K562 (cell line): ENCODE results near the gene CRPPA. TPM values are rescaled to one million over a fixed set of nuclear protein-coding genes. Genes with fewer than 3 reads are reported as not detected.

ENCODE experiments used
- ATAC-seq: fragments of 200-7000 bp; cut with Tn5 transposase; 3 replicates; pipeline ENCODE4 v1.9.1; 2020; ENCODE audit warnings: moderate library complexity
- BruUV-seq: library from RNA; stranded (reverse); fragments of 400-500 nt; replicated peaks from 2 replicates; lab custom pipeline; 2021; lab: Mats Ljungman, UMichigan
- CTCF ChIA-PET: fragments of 300-600 bp; formaldehyde crosslinking; extraction: SDS; loops from one replicate; lab custom pipeline; 2021; ENCODE audit warnings: low intra/inter-chr PET ratio; lab: Yijun Ruan, JAX
- POLR2A ChIA-PET: fragments of 300-600, 350-650 bp; sonication (Branson Sonifier 250); formaldehyde crosslinking; extraction: SDS; loops from one replicate; lab custom pipeline; 2021; ENCODE audit warnings: antibody characterized with exemption, inconsistent platforms; lab: Yijun Ruan, JAX
- DNase-seq, 4 experiments: peaks; one replicate each; pipeline versions ENCODE4 v3.0.0 to v3.0.0-alpha.2; 2011 to 2018; ENCODE audit warnings: low spot score in 3 of 4, mixed read lengths in 3 of 4; ENCODE audit errors: extremely low read depth in 1 of 4
- FAIRE-seq: peaks from 2 replicates; lab custom pipeline; 2011; peaks lifted over from hg19 to GRCh38; lab: Jason Lieb, UNC
- H2AFZ ChIP-seq: 2 replicates; pipeline ENCODE4 v1.6.0; 2011; ENCODE audit warnings: low read depth, low read length, control low read depth, inconsistent platforms
- H3K27ac ChIP-seq: fragments of 200-600 bp; 3 replicates; pipeline ENCODE4 v1.8.0; 2011; ENCODE audit warnings: low read depth, mild to moderate bottlenecking, control low read depth, inconsistent platforms, low read length, moderate library complexity, mixed read lengths; ENCODE audit errors: extremely low read depth
- H3K27me3 ChIP-seq, 2 experiments: fragments of 300-600 bp in 1 of 2; 2 replicates in 1 of 2; 3 replicates in 1 of 2; pipeline versions ENCODE4 v1.6.0 to v1.8.0; 2011; ENCODE audit warnings: inconsistent platforms in 2 of 2, low read length in 2 of 2, mild to moderate bottlenecking in 1 of 2, mixed read lengths in 1 of 2, moderate library complexity in 1 of 2; ENCODE audit not compliant: control insufficient read depth in 2 of 2, insufficient read depth in 2 of 2
- H3K36me3 ChIP-seq: fragments of 300-600 bp; 3 replicates; pipeline ENCODE4 v1.8.0; 2011; ENCODE audit warnings: mild to moderate bottlenecking, low read length, inconsistent platforms; ENCODE audit not compliant: control insufficient read depth, insufficient read depth
- H3K4me1 ChIP-seq, 2 experiments: fragments of 200-600 bp in 1 of 2; replicated peaks in 1 of 2; 2 replicates in 1 of 2; 3 replicates in 1 of 2; pipeline versions ENCODE4 v1.5.1 to v1.8.0; 2011; ENCODE audit warnings: inconsistent platforms in 2 of 2, low read length in 2 of 2, mild to moderate bottlenecking in 1 of 2, mixed read lengths in 1 of 2, moderate library complexity in 1 of 2; ENCODE audit not compliant: control insufficient read depth in 2 of 2, insufficient read depth in 2 of 2
- H3K4me2 ChIP-seq: 2 replicates; pipeline ENCODE4 v1.6.1; 2011; ENCODE audit warnings: low read length, control low read depth, inconsistent platforms, mixed read lengths; ENCODE audit not compliant: insufficient read depth
- H3K4me3 ChIP-seq: fragments of 200-600 bp; sonication (generic), shearing (Covaris generic); 2 replicates; pipeline ENCODE4 v1.5.1; 2016; ENCODE audit warnings: control low read depth, inconsistent platforms
- H3K79me2 ChIP-seq: fragments of 200-600 bp; 3 replicates; pipeline ENCODE4 v1.8.0; 2011; ENCODE audit warnings: low read length, inconsistent platforms; ENCODE audit not compliant: control insufficient read depth, insufficient read depth
- H3K9ac ChIP-seq, 2 experiments: 2 replicates each; pipeline versions ENCODE4 v1.6.0 to v1.6.1; 2011; ENCODE audit warnings: low read depth in 2 of 2, low read length in 2 of 2, control low read depth in 1 of 2, inconsistent platforms in 1 of 2, mild to moderate bottlenecking in 1 of 2, mixed read lengths in 1 of 2; ENCODE audit not compliant: insufficient read depth in 1 of 2
- H3K9me1 ChIP-seq: one replicate; pipeline ENCODE4 v1.6.0; 2011; ENCODE audit warnings: inconsistent platforms, mild to moderate bottlenecking, low read length, moderate library complexity; ENCODE audit not compliant: control insufficient read depth, insufficient read depth
- H3K9me3 ChIP-seq: replicated peaks from 2 replicates; pipeline ENCODE4 v1.5.1; 2011; ENCODE audit warnings: low read depth, low read length, inconsistent platforms; ENCODE audit not compliant: control insufficient read depth, insufficient read depth
- H4K20me1 ChIP-seq: replicated peaks from 2 replicates; pipeline ENCODE4 v1.6.1; 2011; ENCODE audit warnings: low read length, inconsistent platforms, mixed read lengths; ENCODE audit not compliant: control insufficient read depth, insufficient read depth
- ARID2 ChIP-seq: fragments of 450-650 bp; IDR thresholded peaks from 2 replicates; pipeline ENCODE4 v1.6.1; 2017; ENCODE audit warnings: antibody characterized with exemption, mild to moderate bottlenecking
- ESRRB ChIP-seq: fragments of 250-450 bp; sonication (Bioruptor Pico); IDR thresholded peaks from 2 replicates; pipeline ENCODE4 v1.5.0; 2020; ENCODE audit warnings: mild to moderate bottlenecking, moderate library complexity, borderline replicate concordance
- MEF2D ChIP-seq: conservative IDR thresholded peaks from 2 replicates; pipeline ENCODE4 v1.6.1; 2016; ENCODE audit warnings: low read depth, missing genetic modification characterization, missing compliant biosample characterization
- RCOR1 ChIP-seq, 2 experiments: IDR thresholded peaks; 2 replicates each; pipeline ENCODE4 v1.6.1; 2012; ENCODE audit warnings: low read depth in 2 of 2, low read length in 2 of 2, borderline replicate concordance in 1 of 2, improper control_type of control experiment in 1 of 2
- SMAD4 ChIP-seq: fragments of 250-450 bp; sonication (Bioruptor Pico); conservative IDR thresholded peaks from 2 replicates; pipeline ENCODE4 v1.8.0; 2021; ENCODE audit warnings: inconsistent platforms, mild to moderate bottlenecking, moderate library complexity
- SRSF1 ChIP-seq: fragments of 200-400 bp; formaldehyde crosslinking; IDR thresholded peaks from 2 replicates; pipeline ENCODE4 v1.6.1; 2017; ENCODE audit warnings: mild to moderate bottlenecking, low read depth, low read length, moderate library complexity
- WGBS: fragments of 100-300 bp; shearing (Covaris generic); methylation state at CpG from one replicate; pipeline ENCODE4 v1.1.6; 2016; ENCODE audit warnings: low coverage, mixed read lengths; ENCODE audit not compliant: insufficient coverage; ENCODE audit errors: missing lambda C conversion rate; 5-methylcytosine and 5-hydroxymethylcytosine counted together
- in situ Hi-C: fragments of 300-500 bp; cut with MboI; formaldehyde crosslinking; loops from 4 replicates; pipeline ENCODE4 v1.15.0; 2018; ENCODE audit warnings: inconsistent platforms, mixed read lengths
- intact Hi-C: fragments of 100-400 bp; cut with micrococcal nuclease; formaldehyde crosslinking; loops from 2 replicates; pipeline ENCODE4 v1.14.2; 2022
- polyA plus RNA-seq, 8 experiments: library from polyadenylated mRNA; depleted of rRNA in 4 of 8; stranded (reverse) in 5 of 8; unstranded in 3 of 8; fragments of >200 nt; fragmentation: Nextera tagmentation in 2 of 8; fragmentation: Illumina TruSeq in 1 of 8; extraction: Ambion mirVana in 2 of 8; extraction: Trizol in 1 of 8; gene quantifications; 2 replicates each; pipeline versions ENCODE4 v1.2.1 to v1.2.3, GENCODE V29; 2011 to 2014; ENCODE audit warnings: inconsistent platforms in 1 of 8, missing spikeins in 1 of 8
- total RNA-seq, 7 experiments: library from RNA; depleted of rRNA in 6 of 7; stranded (reverse); fragments of >200 nt in 6 of 7; fragmentation: Illumina TruSeq in 2 of 7; extraction: Trizol in 2 of 7; gene quantifications; 2 replicates each; pipeline versions ENCODE4 v1.2.1 to v1.2.3, GENCODE V29; 2011 to 2021; ENCODE audit warnings: low replicate concordance in 1 of 7
- TF ChIP-seq, protein P1 (sequence below): fragments of 250-450 bp; sonication (Bioruptor Pico); IDR thresholded peaks from 2 replicates; pipeline ENCODE4 v1.4.0; 2020; ENCODE audit warnings: borderline replicate concordance
- TF ChIP-seq, protein P2 (sequence below), 2 experiments: IDR thresholded peaks in 1 of 2; conservative IDR thresholded peaks in 1 of 2; 2 replicates each; pipeline ENCODE4 v1.6.1; 2016; ENCODE audit warnings: low read depth in 2 of 2, mild to moderate bottlenecking in 1 of 2, missing compliant biosample characterization in 1 of 2, missing genetic modification characterization in 1 of 2, moderate library complexity in 1 of 2
- TF ChIP-seq, protein P3 (sequence below), 3 experiments: fragments of 200-800 bp in 1 of 3; fragments of 250-450 bp in 1 of 3; fragments of 450-650 bp in 1 of 3; sonication (Bioruptor Pico) in 1 of 3; sonication (Bioruptor generic) in 1 of 3; formaldehyde crosslinking in 1 of 3; IDR thresholded peaks; 2 replicates each; pipeline versions ENCODE4 v1.6.1 to v1.8.0; 2016 to 2022; ENCODE audit warnings: mild to moderate bottlenecking in 2 of 3, missing genetic modification characterization in 2 of 3, missing compliant biosample characterization in 1 of 3, moderate library complexity in 1 of 3

Gene CRPPA
- total and polyA plus RNA-seq, 9 of the 15 experiments (the other 6 are each of a cell fraction or from before 2014, with no cell fraction given), result 3.9 to 14.4 (median 7.8) TPM

DNA sequence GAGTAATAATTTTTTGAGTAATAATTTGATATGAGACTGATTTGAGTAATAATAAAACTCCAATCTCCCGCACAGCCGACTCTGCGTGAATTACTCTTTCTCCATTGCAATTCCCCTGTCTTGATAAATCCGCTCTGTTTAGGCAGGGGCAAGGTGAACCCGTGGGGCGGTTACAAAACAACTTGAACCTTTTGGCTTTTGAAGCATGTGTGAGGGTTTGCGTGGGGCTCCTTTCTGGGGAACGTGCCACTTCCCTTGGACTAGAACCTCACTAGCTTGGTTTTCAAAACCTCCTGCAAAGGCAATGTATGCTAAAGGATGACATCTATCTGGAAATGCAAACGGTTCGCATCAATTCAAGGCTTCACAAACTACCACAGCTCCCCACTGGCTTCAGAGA, 1.5 kb downstream of the CRPPA start (continued):
- TF ChIP-seq RCOR1 (IDR thresholded peaks at IDR 0.05; ENCODE audit: borderline replicate concordance in 1 of 2, low read depth in 2 of 2, low read length in 2 of 2) (no peak), ESRRB (no peak)
- TF ChIP-seq, all 486 proteins: peak for 6

DNA sequence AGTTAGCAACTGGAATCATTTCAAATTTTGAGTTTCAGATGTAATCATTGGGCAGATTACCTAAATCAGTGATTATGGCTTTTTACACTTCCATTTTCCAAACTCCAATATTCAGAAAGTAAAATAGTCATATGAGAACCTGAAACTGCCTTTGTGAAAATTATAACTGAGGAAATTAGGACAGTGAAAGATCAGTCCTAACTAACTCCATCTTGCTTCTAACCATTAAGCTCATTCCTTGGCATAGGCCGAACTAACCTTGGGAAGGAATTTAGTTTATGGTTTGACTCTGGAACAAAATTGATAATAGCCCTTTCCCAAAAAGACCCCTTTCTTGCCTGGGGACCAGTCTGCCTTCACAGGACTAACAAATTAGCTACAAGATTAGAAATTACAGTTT, 2.2 kb downstream of the CRPPA start:
- FAIRE-seq (no peak), DNase-seq (no peak), ATAC-seq (no peak)
- peak overlapping the region; percentile 97 for H3K27ac ChIP-seq
- no peaks in the 10 kb centered on the region for H3K9me1 ChIP-seq
- intact Hi-C loops (no loop called here), in situ Hi-C loops (loop anchor here (5.0 kb wide), 1 partner anchor 152 kb away; no protein-coding TSS in a partner anchor)
- peak overlapping the region; percentile 66 for H3K4me3 ChIP-seq
- no peaks in the 10 kb centered on the region; the same call in 1 of the 2 replicates for H3K9me3 ChIP-seq
- no peaks in the 10 kb centered on the region; the same call in 2 of the 3 replicates for H3K36me3 ChIP-seq
- H3K27me3 ChIP-seq, result no peaks in the 10 kb centered on the region
- H3K4me2 ChIP-seq, result peak overlapping the region; percentile 95
- CTCF ChIA-PET, result no interaction called here
- H3K9ac ChIP-seq, result peak overlapping the region; percentile 41 to 89; a peak in 3 of 4 replicates
- no TSS peak for BruUV-seq
- POLR2A ChIA-PET, result interaction anchor here (0.6 to 3.3 kb wide), 6 partner anchors 13 to 213 kb away, joined by 3 to 24 read pairs (median 4); partner anchors contain the start of gene SOSTDC1
- H3K79me2 ChIP-seq, result peaks cover 80% of the 10 kb centered on the region
- no peaks in the 10 kb centered on the region for H4K20me1 ChIP-seq
- peaks cover 23 to 53% of the 10 kb centered on the region in 2 experiments for H3K4me1 ChIP-seq
- H2AFZ ChIP-seq, result no peak overlapping the region
- WGBS, result 53% methylated on average over 1 of the region's 1 CpG
- TF ChIP-seq, protein P1, sequence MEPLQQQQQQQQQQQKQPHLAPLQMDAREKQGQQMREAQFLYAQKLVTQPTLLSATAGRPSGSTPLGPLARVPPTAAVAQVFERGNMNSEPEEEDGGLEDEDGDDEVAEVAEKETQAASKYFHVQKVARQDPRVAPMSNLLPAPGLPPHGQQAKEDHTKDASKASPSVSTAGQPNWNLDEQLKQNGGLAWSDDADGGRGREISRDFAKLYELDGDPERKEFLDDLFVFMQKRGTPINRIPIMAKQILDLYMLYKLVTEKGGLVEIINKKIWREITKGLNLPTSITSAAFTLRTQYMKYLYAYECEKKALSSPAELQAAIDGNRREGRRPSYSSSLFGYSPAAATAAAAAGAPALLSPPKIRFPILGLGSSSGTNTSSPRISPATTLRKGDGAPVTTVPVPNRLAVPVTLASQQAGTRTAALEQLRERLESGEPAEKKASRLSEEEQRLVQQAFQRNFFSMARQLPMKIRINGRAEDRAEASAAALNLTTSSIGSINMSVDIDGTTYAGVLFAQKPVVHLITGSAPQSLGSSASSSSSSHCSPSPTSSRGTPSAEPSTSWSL, result peak; percentile 25; the same call in 1 of the 2 replicates
- TF ChIP-seq SMAD4 (peak; percentile 92), ARID2 (no peak), MEF2D (tag) (peak; percentile 82), SRSF1 (no peak)
- TF ChIP-seq, protein P2, sequence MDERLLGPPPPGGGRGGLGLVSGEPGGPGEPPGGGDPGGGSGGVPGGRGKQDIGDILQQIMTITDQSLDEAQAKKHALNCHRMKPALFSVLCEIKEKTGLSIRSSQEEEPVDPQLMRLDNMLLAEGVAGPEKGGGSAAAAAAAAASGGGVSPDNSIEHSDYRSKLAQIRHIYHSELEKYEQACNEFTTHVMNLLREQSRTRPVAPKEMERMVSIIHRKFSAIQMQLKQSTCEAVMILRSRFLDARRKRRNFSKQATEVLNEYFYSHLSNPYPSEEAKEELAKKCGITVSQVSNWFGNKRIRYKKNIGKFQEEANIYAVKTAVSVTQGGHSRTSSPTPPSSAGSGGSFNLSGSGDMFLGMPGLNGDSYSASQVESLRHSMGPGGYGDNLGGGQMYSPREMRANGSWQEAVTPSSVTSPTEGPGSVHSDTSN (CRISPR knock-in tag; IDR thresholded peaks at IDR 0.05; ENCODE audit: low read depth), result no peak
- TF ChIP-seq, protein P2 (tag; conservative IDR thresholded peaks at IDR 0.05; ENCODE audit: low read depth), result peak; percentile 59; the same call in 1 of the 2 replicates
- TF ChIP-seq, protein P3, sequence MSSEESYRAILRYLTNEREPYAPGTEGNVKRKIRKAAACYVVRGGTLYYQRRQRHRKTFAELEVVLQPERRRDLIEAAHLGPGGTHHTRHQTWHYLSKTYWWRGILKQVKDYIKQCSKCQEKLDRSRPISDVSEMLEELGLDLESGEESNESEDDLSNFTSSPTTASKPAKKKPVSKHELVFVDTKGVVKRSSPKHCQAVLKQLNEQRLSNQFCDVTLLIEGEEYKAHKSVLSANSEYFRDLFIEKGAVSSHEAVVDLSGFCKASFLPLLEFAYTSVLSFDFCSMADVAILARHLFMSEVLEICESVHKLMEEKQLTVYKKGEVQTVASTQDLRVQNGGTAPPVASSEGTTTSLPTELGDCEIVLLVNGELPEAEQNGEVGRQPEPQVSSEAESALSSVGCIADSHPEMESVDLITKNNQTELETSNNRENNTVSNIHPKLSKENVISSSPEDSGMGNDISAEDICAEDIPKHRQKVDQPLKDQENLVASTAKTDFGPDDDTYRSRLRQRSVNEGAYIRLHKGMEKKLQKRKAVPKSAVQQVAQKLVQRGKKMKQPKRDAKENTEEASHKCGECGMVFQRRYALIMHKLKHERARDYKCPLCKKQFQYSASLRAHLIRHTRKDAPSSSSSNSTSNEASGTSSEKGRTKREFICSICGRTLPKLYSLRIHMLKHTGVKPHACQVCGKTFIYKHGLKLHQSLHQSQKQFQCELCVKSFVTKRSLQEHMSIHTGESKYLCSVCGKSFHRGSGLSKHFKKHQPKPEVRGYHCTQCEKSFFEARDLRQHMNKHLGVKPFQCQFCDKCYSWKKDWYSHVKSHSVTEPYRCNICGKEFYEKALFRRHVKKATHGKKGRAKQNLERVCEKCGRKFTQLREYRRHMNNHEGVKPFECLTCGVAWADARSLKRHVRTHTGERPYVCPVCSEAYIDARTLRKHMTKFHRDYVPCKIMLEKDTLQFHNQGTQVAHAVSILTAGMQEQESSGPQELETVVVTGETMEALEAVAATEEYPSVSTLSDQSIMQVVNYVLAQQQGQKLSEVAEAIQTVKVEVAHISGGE (CRISPR knock-in tag; IDR thresholded peaks at IDR 0.05), result 0 out of 6 replicates have a peak, but pooled peaks of 1 of the 3 experiments have one; percentile 19
